Tibial nerve (tissue), 3 donors: ENCODE results near the gene NTNG1.

ENCODE experiments used
- CTCF ChIP-seq, 5 experiments: fragments of 200-600 bp in 3 of 5; fragments of 450-650 bp in 2 of 5; sonication (generic) in 3 of 5; IDR thresholded peaks; one replicate each; pipeline ENCODE4 v1.5.1; 2016 to 2019; ENCODE audit warnings: antibody characterized with exemption in 5 of 5, mild to moderate bottlenecking in 3 of 5, moderate library complexity in 2 of 5
- POLR2A ChIP-seq, 2 donors: fragments of 450-650 bp; IDR thresholded peaks; one replicate each; pipeline ENCODE4 v1.6.1; 2017; ENCODE audit warnings: antibody characterized with exemption in 2 of 2, mild to moderate bottlenecking in 2 of 2, moderate library complexity in 2 of 2

GRCh38 chr1:107531065-107531908 is 390.4 kb downstream of the NTNG1 start:
- no peak for TF ChIP-seq CTCF (IDR thresholded peaks at IDR 0.05)
- no peak for TF ChIP-seq POLR2A (IDR thresholded peaks at IDR 0.05)
